ENCODE measurements around the gene UBC. TPM values are rescaled to one million over a fixed set of nuclear protein-coding genes. Genes with fewer than 3 reads are reported as not detected.
"Not testable (repeated sequence)": the region's sequence is repeated elsewhere in the genome, so short reads cannot be mapped to it uniquely, and the experiment has no call there.

The UBC gene
- total RNA-seq, 1 donor from 2014 or later = 1,235 TPM

DNA sequence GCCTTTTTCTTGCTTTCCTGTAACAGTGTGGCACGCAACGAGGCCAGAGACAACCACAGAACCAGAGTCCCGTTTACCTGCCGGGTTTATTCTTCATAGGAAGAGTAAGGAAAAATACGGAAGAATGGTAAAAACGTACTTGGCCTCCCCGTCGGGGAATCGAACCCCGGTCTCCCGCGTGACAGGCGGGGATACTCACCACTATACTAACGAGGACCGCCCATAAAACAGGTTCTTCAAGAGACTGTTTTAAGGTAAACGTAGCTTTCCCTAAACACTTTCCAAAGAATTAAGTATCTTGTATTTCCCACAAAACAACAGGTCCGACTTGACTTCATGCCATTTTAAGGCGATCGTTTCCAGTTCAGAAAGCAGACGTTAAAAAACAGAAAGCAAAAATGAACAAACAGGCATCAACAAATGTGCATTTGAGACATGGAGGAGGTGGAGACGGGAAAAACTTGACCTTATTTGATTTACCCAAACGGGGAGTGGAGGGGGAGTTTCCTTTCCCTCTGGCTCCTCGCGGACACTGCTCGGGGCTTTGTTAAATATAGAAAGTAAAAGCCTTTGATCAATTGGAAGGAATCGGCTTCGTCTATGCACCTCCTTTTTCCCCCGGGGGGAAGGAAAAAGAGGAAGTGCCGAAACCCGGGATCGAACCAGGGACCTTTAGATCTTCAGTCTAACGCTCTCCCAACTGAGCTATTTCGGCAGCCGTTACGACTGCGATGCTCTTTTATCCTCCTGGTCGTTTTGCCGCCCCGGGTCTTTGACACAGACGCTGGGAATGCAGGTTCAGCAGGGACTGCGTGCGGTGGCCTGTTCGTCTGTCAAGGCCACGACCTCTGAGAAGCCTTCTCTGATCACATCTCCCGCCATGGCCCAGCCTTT is 13.0 kb upstream of the UBC start:
- DNase-seq (ENCODE audit: low spot score) = no peak
- Mint-ChIP-seq H3K27me3 (ENCODE audit: low read depth) (no peaks in the 10 kb centered on the region), H3K9me3 (ENCODE audit: low read depth) (no peaks in the 10 kb centered on the region), H3K4me1 (ENCODE audit: low read depth) (peaks cover 26% of the 10 kb centered on the region), H3K36me3 (ENCODE audit: low read depth) (no peaks in the 10 kb centered on the region), H3K4me3 (ENCODE audit: unreplicated experiment) (peak overlapping the region; percentile 85), H3K27ac (ENCODE audit: unreplicated experiment) (peak overlapping the region; percentile 95)
- TF ChIP-seq, protein P1, sequence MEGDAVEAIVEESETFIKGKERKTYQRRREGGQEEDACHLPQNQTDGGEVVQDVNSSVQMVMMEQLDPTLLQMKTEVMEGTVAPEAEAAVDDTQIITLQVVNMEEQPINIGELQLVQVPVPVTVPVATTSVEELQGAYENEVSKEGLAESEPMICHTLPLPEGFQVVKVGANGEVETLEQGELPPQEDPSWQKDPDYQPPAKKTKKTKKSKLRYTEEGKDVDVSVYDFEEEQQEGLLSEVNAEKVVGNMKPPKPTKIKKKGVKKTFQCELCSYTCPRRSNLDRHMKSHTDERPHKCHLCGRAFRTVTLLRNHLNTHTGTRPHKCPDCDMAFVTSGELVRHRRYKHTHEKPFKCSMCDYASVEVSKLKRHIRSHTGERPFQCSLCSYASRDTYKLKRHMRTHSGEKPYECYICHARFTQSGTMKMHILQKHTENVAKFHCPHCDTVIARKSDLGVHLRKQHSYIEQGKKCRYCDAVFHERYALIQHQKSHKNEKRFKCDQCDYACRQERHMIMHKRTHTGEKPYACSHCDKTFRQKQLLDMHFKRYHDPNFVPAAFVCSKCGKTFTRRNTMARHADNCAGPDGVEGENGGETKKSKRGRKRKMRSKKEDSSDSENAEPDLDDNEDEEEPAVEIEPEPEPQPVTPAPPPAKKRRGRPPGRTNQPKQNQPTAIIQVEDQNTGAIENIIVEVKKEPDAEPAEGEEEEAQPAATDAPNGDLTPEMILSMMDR (IDR thresholded peaks at IDR 0.05) = no peak

DNA sequence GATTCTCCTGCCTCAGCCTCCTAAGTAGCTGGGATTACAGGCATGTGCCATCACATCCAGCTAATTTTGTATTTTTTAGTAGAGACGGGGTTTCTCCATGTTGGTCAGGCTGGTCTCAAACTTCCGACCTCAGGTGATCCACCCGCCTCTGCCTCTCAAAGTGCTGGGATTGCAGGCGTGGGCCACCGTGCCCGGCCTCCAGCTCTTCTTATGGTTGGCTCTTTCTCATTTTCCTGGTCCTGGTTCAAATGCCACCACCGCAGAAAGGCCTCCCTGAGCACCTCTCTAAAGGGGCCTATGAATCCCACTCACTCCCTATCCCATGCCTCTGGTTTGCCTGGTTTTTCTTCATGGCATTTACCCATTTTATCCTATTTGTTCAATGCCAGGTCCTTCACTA is 11.3 kb upstream of the UBC start:
- H3K27ac Mint-ChIP-seq (ENCODE audit: unreplicated experiment); H3K36me3 Mint-ChIP-seq (ENCODE audit: low read depth); H3K9me3 Mint-ChIP-seq (ENCODE audit: low read depth); H3K27me3 Mint-ChIP-seq (ENCODE audit: low read depth); H3K4me3 Mint-ChIP-seq (ENCODE audit: unreplicated experiment); DNase-seq (ENCODE audit: low spot score): not testable (repeated sequence)
- H3K4me1 Mint-ChIP-seq (ENCODE audit: low read depth) = peaks cover 42% of the 10 kb centered on the region

DNA sequence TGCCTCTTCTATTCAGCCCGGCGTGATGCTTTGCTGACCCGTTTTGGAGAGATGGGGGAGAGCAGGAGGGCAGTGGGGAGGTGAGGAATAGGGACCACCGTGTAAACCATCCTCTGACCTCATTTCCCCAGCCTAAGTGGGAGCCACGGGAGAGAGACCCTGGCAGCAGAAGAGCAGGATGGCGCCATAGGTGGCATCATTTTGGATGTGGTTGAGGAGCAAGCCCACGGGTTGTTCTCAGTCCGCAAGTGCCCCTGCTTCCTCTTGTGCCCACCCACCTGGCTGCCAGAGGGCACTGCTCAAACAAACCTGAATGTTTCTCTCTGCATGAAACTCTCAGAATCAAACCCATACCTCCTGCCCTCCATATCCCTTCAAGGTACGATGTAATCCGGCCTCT is 10.7 kb upstream of the UBC start:
- Mint-ChIP-seq H3K27ac (ENCODE audit: unreplicated experiment) (no peak overlapping the region), H3K9me3 (ENCODE audit: low read depth) (no peaks in the 10 kb centered on the region), H3K36me3 (ENCODE audit: low read depth) (no peaks in the 10 kb centered on the region), H3K27me3 (ENCODE audit: low read depth) (no peaks in the 10 kb centered on the region), H3K4me3 (ENCODE audit: unreplicated experiment) (no peak overlapping the region), H3K4me1 (ENCODE audit: low read depth) (peaks cover 46% of the 10 kb centered on the region)
- DNase-seq (ENCODE audit: low spot score) = no peak
- TF ChIP-seq, protein P1 (IDR thresholded peaks at IDR 0.05) = no peak

DNA sequence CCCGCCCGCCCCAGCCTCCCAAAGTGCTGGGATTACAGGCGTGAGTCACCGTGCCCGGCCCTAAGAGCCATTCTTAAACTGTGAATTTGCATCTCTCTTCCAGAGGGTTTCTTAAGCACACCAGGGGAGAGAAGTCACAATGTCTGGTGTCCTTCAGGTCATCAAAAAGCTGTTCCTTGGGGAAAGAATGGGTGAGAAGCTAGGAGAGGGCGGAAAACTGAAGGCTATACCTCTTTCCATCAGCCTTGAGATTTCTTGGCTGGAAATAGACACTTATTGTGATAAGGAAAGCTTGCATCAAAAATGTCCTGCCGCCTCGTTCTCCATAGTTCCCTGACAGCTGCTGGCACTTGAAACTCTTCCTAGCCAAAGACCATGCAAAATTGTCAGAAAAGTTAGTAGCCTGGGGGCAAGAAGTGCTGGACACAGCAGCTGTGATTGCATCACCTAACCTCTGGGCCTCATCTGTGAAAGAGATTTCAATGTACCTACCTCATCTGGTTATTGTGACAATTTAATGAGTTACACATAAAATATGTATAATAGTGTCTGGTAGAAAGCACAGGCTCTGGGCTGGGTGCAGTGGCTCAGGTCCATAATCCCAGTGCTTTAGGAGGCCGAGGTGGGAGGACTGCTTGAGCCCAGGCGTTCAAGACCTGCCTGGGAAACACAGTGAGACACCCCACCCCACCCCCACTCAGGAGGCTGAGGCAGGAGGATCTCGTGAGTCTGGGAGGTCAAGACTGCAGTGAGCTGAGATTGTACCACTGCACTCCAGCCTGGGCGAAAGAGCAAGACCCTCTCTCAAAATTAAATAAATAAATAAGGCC is 9.7 kb upstream of the UBC start:
- Mint-ChIP-seq H3K4me3 (ENCODE audit: unreplicated experiment) (peak overlapping the region; percentile 23), H3K27me3 (ENCODE audit: low read depth) (no peaks in the 10 kb centered on the region), H3K27ac (ENCODE audit: unreplicated experiment) (peak overlapping the region; percentile 93), H3K4me1 (ENCODE audit: low read depth) (peaks cover 56% of the 10 kb centered on the region), H3K36me3 (ENCODE audit: low read depth) (no peaks in the 10 kb centered on the region), H3K9me3 (ENCODE audit: low read depth) (no peaks in the 10 kb centered on the region)
- TF ChIP-seq, protein P1 (IDR thresholded peaks at IDR 0.05) = no peak
- no peak for DNase-seq (ENCODE audit: low spot score)

DNA sequence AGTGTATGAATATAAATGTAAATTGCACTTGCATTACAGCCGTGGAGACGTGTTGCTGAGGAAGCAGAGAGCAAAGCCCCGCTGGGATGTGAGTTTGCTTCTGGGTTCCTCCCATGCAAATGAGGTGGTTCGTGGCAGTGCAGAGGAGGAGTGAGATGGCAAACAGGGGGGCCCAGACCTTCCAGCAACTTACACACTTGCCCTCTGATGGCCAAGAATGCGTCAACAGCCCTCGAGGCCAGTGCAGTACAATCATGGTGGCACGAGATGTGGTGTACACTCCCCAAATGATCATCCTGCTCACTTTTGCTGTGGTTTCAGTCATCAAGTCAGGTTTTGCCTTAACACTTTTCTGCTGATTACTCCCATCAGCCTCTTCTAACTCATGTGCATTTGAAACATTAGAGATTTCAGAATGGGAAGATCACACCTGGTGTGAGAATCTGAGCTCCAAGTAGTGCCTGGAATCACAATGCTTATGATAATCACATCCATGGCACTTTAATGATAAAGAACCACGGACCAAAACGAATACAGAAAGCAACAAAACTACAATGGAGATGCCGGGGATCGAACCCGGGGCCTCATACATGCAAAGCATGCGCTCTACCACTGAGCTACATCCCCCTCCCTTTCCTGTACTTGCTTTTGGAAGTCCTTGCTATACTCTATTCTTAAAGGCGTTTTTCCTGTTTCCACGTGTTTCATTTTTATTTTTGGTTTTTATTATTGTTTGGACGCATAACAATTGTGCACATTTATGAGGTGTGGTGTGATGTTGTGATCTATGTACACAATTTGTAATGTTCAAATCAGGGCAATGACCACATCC is 7.0 kb upstream of the UBC start:
- no peak for DNase-seq (ENCODE audit: low spot score)
- Mint-ChIP-seq H3K36me3 (ENCODE audit: low read depth) (no peaks in the 10 kb centered on the region), H3K4me3 (ENCODE audit: unreplicated experiment) (peak overlapping the region; percentile 62), H3K27ac (ENCODE audit: unreplicated experiment) (peak overlapping the region; percentile 57), H3K4me1 (ENCODE audit: low read depth) (peaks cover 71% of the 10 kb centered on the region), H3K9me3 (ENCODE audit: low read depth) (no peaks in the 10 kb centered on the region), H3K27me3 (ENCODE audit: low read depth) (no peaks in the 10 kb centered on the region)
- TF ChIP-seq, protein P1 (IDR thresholded peaks at IDR 0.05) = no peak

All from chondrocyte (in vitro differentiated cells).